HG03558 (cell line): Measurements from ENCODE around the gene FAM221B.
A peak's percentile ranks its signal among the peaks of the same experiment; 100 is the strongest.

Experiments used
- ATAC-seq: cut with Tn5 transposase; IDR thresholded peaks from one replicate; pipeline ENCODE4 v1.9.1; 2021; ENCODE audit warnings: moderate number of reproducible peaks; ENCODE audit not compliant: unreplicated experiment; ENCODE audit errors: extremely low read depth

FAM221B gene

GRCh38 chr9:35822926-35823325 lies 5.6 kb downstream of the FAM221B start:
- ATAC-seq, result no peak

- no peak for ATAC-seq
Observed at GRCh38 chr9:35820076-35820475, 8.5 kb downstream of the FAM221B start.

- ATAC-seq, result no peak
Observed at GRCh38 chr9:35818341-35818740, 10.2 kb downstream of the FAM221B start.

- ATAC-seq, result no peak
Observed at GRCh38 chr9:35816708-35817107, 11.8 kb downstream of the FAM221B start.

- ATAC-seq, result peak; percentile 39
Observed at GRCh38 chr9:35814841-35815543, 13.5 kb downstream of the FAM221B start, which contains the start of gene HINT2. Gene HINT2, minus strand, starts transcription at chr9:35815042. Its CDS starts 63 bp downstream, at chr9:35814979.

GRCh38 chr9:35814106-35814840 lies 14.3 kb downstream of the FAM221B start:
- ATAC-seq, result peak; percentile 15

GRCh38 chr9:35813434-35814105 lies 15.0 kb downstream of the FAM221B start:
- no peak for ATAC-seq

GRCh38 chr9:35812025-35812602 lies 16.4 kb downstream of the FAM221B start, which contains the start of gene SPAG8:
Gene SPAG8, minus strand, starts transcription at chr9:35812262. Its CDS starts 115 bp downstream, at chr9:35812147.
- ATAC-seq, result peak; percentile 50

- ATAC-seq, result no peak
Observed at GRCh38 chr9:35811381-35812024, 17.0 kb downstream of the FAM221B start.

GRCh38 chr9:35810122-35810521 lies 18.4 kb downstream of the FAM221B start:
- ATAC-seq, result no peak

GRCh38 chr9:35808433-35808832 lies 20.1 kb downstream of the FAM221B start:
- ATAC-seq, result no peak

- no peak for ATAC-seq
Observed at GRCh38 chr9:35806101-35806500, 22.4 kb downstream of the FAM221B start.

- ATAC-seq, result no peak
Observed at GRCh38 chr9:35801328-35802128, 27.0 kb downstream of the FAM221B start.

GRCh38 chr9:35800530-35800929 lies 28.0 kb downstream of the FAM221B start:
- no peak for ATAC-seq

GRCh38 chr9:35798658-35799374 lies 29.7 kb downstream of the FAM221B start:
- ATAC-seq, result no peak

- no peak for ATAC-seq
Observed at GRCh38 chr9:35797311-35798109, 31.0 kb downstream of the FAM221B start.

GRCh38 chr9:35795695-35796094 lies 32.8 kb downstream of the FAM221B start:
- no peak for ATAC-seq

GRCh38 chr9:35793461-35793860 lies 35.1 kb downstream of the FAM221B start:
- no peak for ATAC-seq
